Trophoblast cell (in vitro differentiated cells and primary cell): ENCODE data around the gene LENG9.
"Not testable (repeated sequence)": the region's sequence is repeated elsewhere in the genome, so short reads cannot be mapped to it uniquely, and the experiment has no call there.

Source experiments
- DNase-seq, 2 donors: peaks; one replicate each; pipeline ENCODE4 v3.0.0-alpha.2; 2016
- H2AFZ ChIP-seq: 2 replicates; pipeline ENCODE4 v1.6.1; 2013; ENCODE audit warnings: low read length, moderate library complexity, mild to moderate bottlenecking; ENCODE audit not compliant: insufficient read depth, poor library complexity
- H2AK5ac ChIP-seq: 2 replicates; pipeline ENCODE4 v1.6.1; 2013; ENCODE audit warnings: mild to moderate bottlenecking, low read length
- H2BK120ac ChIP-seq: 2 replicates; pipeline ENCODE4 v1.6.1; 2013; ENCODE audit warnings: low read length, mild to moderate bottlenecking, moderate library complexity; ENCODE audit not compliant: insufficient read depth, poor library complexity
- H2BK12ac ChIP-seq: 2 replicates; pipeline ENCODE4 v1.6.1; 2013; ENCODE audit warnings: mild to moderate bottlenecking, low read length, moderate library complexity
- H2BK5ac ChIP-seq: 2 replicates; pipeline ENCODE4 v1.6.1; 2013; ENCODE audit warnings: low read length, low read depth, moderate library complexity, mild to moderate bottlenecking; ENCODE audit not compliant: poor library complexity
- H3K14ac ChIP-seq: 2 replicates; pipeline ENCODE4 v1.6.1; 2013; ENCODE audit warnings: mild to moderate bottlenecking, low read length
- H3K18ac ChIP-seq: 2 replicates; pipeline ENCODE4 v1.6.1; 2013; ENCODE audit warnings: mild to moderate bottlenecking, low read length
- H3K23ac ChIP-seq: 2 replicates; pipeline ENCODE4 v1.6.1; 2013; ENCODE audit warnings: low read length
- H3K27ac ChIP-seq: 2 replicates; pipeline ENCODE4 v1.5.1; 2013; ENCODE audit warnings: low read depth, mild to moderate bottlenecking, inconsistent platforms, low read length, moderate library complexity
- H3K27me3 ChIP-seq: 2 replicates; pipeline ENCODE4 v1.6.1; 2013; ENCODE audit warnings: inconsistent platforms, mild to moderate bottlenecking, low read length, moderate library complexity; ENCODE audit not compliant: insufficient read depth
- H3K36me3 ChIP-seq, 2 experiments: 1 replicate in 1 of 2; 2 replicates in 1 of 2; pipeline ENCODE4 v1.6.1; 2013; ENCODE audit warnings: low read length in 2 of 2, mild to moderate bottlenecking in 2 of 2, moderate library complexity in 1 of 2; ENCODE audit not compliant: insufficient read depth in 2 of 2, control insufficient read depth in 1 of 2
- H3K4ac ChIP-seq: 2 replicates; pipeline ENCODE4 v1.6.1; 2013; ENCODE audit warnings: low read depth, mild to moderate bottlenecking, low read length, moderate library complexity
- H3K4me1 ChIP-seq, 2 experiments: 1 replicate in 1 of 2; 2 replicates in 1 of 2; pipeline ENCODE4 v1.6.1; 2013; ENCODE audit warnings: low read length in 2 of 2, mild to moderate bottlenecking in 2 of 2, moderate library complexity in 1 of 2; ENCODE audit not compliant: insufficient read depth in 2 of 2, control insufficient read depth in 1 of 2
- H3K4me2 ChIP-seq: 2 replicates; pipeline ENCODE4 v1.6.1; 2013; ENCODE audit warnings: inconsistent platforms, mild to moderate bottlenecking, low read length, moderate library complexity
- H3K4me3 ChIP-seq: 2 replicates; pipeline ENCODE4 v1.5.1; 2013; ENCODE audit warnings: mild to moderate bottlenecking, low read depth, low read length, inconsistent platforms
- H3K79me1 ChIP-seq: one replicate; pipeline ENCODE4 v1.6.1; 2013; ENCODE audit warnings: low read length
- H3K79me2 ChIP-seq: 2 replicates; pipeline ENCODE4 v1.6.1; 2013; ENCODE audit warnings: low read length, mild to moderate bottlenecking; ENCODE audit not compliant: control insufficient read depth, insufficient read depth, poor library complexity
- H3K9ac ChIP-seq: 2 replicates; pipeline ENCODE4 v1.6.1; 2013; ENCODE audit warnings: mild to moderate bottlenecking, low read length
- H3K9me3 ChIP-seq: 2 replicates; pipeline ENCODE4 v1.6.1; 2013; ENCODE audit warnings: low read depth, mild to moderate bottlenecking, control low read depth, inconsistent platforms, low read length; ENCODE audit not compliant: insufficient read depth
- H4K12ac ChIP-seq: 2 replicates; pipeline ENCODE4 v1.6.1; 2013; ENCODE audit warnings: low read depth, mild to moderate bottlenecking, low read length, moderate library complexity
- H4K8ac ChIP-seq: 2 replicates; pipeline ENCODE4 v1.6.1; 2013; ENCODE audit warnings: low read depth, mild to moderate bottlenecking, low read length, moderate library complexity
- H4K91ac ChIP-seq: one replicate; pipeline ENCODE4 v1.6.1; 2013; ENCODE audit warnings: low read depth, mild to moderate bottlenecking, low read length, moderate library complexity
- WGBS: extraction: QIAGEN DNeasy Blood & Tissue Kit; methylation state at CpG from one replicate; pipeline ENCODE4 v1.1.7; 2013; ENCODE audit warnings: missing lambda C conversion rate; ENCODE audit not compliant: insufficient read length, insufficient coverage; ENCODE audit errors: extremely low coverage; 5-methylcytosine and 5-hydroxymethylcytosine counted together

The LENG9 gene

DNA sequence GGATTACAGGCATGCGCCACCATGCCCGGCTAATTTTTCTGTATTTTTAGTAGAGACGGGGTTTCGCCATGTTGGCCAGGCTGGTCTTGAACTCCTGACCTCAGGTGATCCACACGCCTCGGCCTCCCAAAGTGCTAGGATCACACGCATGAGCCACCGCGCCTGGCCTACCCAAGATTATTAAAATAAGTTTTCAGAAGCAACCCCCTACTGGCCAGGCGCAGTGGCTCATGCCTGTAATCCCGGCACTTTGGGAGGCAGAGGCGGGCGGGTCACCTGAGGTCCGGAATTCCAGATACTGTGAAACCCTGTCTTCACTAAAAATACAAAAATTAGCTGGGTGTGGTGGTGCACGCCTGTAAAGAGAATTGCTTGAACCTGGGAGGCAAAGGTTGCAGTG is 17.2 kb downstream of the LENG9 start:
- H3K4ac ChIP-seq, H3K14ac ChIP-seq, H3K4me1 ChIP-seq, H3K4me3 ChIP-seq, H3K27me3 ChIP-seq, H3K9me3 ChIP-seq, H4K8ac ChIP-seq, H3K4me2 ChIP-seq, H3K23ac ChIP-seq, H2BK12ac ChIP-seq, H2BK120ac ChIP-seq, H2BK5ac ChIP-seq, H4K12ac ChIP-seq, DNase-seq, H2AFZ ChIP-seq, H3K18ac ChIP-seq, H2AK5ac ChIP-seq, H3K9ac ChIP-seq, H3K27ac ChIP-seq, H4K91ac ChIP-seq: not testable (repeated sequence)
- Histone ChIP-seq H3K36me3 (peaks cover 10 to 14% of the 10 kb centered on the region in 2 experiments), H3K79me1 (peaks cover 12% of the 10 kb centered on the region), H3K79me2 (peaks cover 22% of the 10 kb centered on the region)
- no CpG with 5 or more reads among the region's 15 CpGs for WGBS

DNA sequence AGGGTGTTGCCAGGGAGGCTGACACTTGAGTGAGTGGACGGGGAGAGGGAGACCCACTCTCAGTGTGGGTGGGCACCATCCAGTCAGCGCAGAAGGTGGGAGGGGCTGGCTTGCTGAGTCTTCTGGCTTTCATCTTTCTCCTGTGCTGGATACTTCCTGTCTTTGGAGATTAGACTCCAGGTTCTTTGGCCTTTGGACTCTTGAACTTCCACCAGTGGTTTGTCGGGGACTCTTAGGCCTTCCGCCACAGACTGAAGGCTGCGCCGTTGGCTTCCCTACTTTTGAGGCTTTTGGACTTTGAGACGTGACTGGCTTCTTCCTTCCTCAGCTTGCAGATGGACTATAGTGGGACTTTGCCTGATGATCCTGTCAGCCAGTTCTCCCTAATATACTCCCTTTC is 18.8 kb downstream of the LENG9 start:
- Histone ChIP-seq H3K9me3 (no peaks in the 10 kb centered on the region), H3K4me2 (no peak overlapping the region), H2BK5ac (no peak overlapping the region), H3K14ac (no peak overlapping the region), H3K27me3 (no peaks in the 10 kb centered on the region), H4K91ac (no peak overlapping the region), H3K23ac (no peak overlapping the region), H3K27ac (no peak overlapping the region), H3K79me1 (peaks cover 12% of the 10 kb centered on the region), H3K4me3 (no peak overlapping the region), H2AFZ (no peak overlapping the region), H3K9ac (no peak overlapping the region), H2BK120ac (no peak overlapping the region), H3K4ac (no peak overlapping the region), H3K4me1 (no peaks in the 10 kb centered on the region), H4K8ac (no peak overlapping the region), H2BK12ac (no peak overlapping the region), H3K36me3 (peaks cover 8 to 10% of the 10 kb centered on the region in 2 experiments), H3K79me2 (peaks cover 7% of the 10 kb centered on the region), H4K12ac (no peak overlapping the region), H2AK5ac (no peak overlapping the region), H3K18ac (no peak overlapping the region)
- DNase-seq, result no peak
- no CpG with 5 or more reads among the region's 7 CpGs for WGBS

DNA sequence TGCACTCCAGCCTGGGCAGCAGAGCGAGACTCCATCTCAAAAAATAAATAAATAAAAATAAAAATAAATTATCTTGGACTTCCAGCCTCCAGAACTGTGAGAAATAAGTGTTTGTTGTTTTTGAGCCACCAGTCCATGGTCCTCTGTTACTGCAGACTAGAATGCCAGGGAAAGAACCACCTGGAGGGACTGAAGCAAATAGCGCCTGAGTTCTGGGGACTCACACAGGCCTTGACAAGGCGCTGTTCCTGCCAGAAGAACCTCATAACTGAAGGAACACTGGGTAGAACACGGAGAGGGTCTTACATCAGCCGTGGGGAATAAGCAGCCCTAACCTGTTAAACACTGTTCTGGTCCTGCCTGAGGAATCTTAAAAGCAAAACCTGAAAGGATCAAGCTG is 22.9 kb downstream of the LENG9 start:
- no peak overlapping the region for H3K4ac ChIP-seq
- peaks cover 3% of the 10 kb centered on the region for H3K9me3 ChIP-seq
- no peak overlapping the region for H3K4me3 ChIP-seq
- H3K23ac ChIP-seq, result no peak overlapping the region
- no peak overlapping the region for H2AK5ac ChIP-seq
- no peak overlapping the region for H2BK120ac ChIP-seq
- H4K91ac ChIP-seq, result no peak overlapping the region
- no peak overlapping the region for H3K18ac ChIP-seq
- H3K14ac ChIP-seq, result no peak overlapping the region
- H3K9ac ChIP-seq, result no peak overlapping the region
- no peak overlapping the region for H3K27ac ChIP-seq
- H2BK5ac ChIP-seq, result no peak overlapping the region
- H3K27me3 ChIP-seq, result no peaks in the 10 kb centered on the region
- no peak overlapping the region for H3K4me2 ChIP-seq
- no peak overlapping the region for H2BK12ac ChIP-seq
- H2AFZ ChIP-seq, result no peak overlapping the region
- peaks cover 14 to 17% of the 10 kb centered on the region in 2 experiments for H3K36me3 ChIP-seq
- no peak for DNase-seq
- H3K79me2 ChIP-seq, result no peaks in the 10 kb centered on the region
- H3K4me1 ChIP-seq, result no peaks in the 10 kb centered on the region
- WGBS, result no CpG with 5 or more reads among the region's 5 CpGs
- no peak overlapping the region for H4K8ac ChIP-seq
- H4K12ac ChIP-seq, result no peak overlapping the region
- no peaks in the 10 kb centered on the region for H3K79me1 ChIP-seq

DNA sequence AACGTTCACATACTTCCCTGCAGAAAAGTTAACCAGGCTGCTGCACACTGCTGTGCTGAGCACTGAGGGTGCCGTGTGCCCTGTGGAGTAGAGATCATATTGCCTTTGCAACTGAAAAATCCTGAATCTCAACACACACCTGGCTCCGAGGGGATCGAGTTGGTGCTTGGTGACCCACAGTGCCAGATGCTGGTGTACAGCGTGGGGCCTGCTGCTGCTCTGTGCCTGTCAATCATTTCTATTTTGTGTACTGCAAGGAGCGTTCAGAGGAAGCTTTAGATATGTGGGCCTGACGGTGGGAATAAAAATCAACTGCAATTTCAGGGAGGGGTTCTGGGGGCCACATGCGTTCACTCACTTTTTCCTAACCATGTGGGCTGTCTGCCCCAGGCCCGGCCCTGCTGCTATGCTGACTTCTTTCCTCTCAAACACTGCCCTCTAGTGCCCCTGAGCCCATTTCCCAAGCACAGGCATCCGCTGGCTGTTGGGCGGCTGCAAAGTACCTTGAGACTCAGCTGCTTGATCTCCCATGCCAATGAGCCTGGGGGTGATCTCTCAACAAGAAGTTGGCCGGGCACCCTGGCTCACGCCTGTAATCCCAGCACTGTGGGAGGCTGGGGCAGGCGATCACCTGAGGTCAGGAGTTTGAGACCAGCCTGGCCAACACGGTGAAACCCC is 24.3 kb downstream of the LENG9 start:
- Histone ChIP-seq H3K4me3 (no peak overlapping the region), H2BK5ac (no peak overlapping the region), H4K8ac (no peak overlapping the region), H4K12ac (no peak overlapping the region), H3K27ac (no peak overlapping the region), H2BK12ac (no peak overlapping the region), H4K91ac (no peak overlapping the region), H2AFZ (no peak overlapping the region), H3K36me3 (peaks cover 9 to 15% of the 10 kb centered on the region in 2 experiments), H3K18ac (no peak overlapping the region), H2AK5ac (no peak overlapping the region), H3K79me1 (no peaks in the 10 kb centered on the region), H3K14ac (no peak overlapping the region), H3K27me3 (no peaks in the 10 kb centered on the region), H3K4ac (no peak overlapping the region), H3K23ac (no peak overlapping the region), H3K79me2 (no peaks in the 10 kb centered on the region), H3K4me1 (peaks cover 2 to 5% of the 10 kb centered on the region in 2 experiments), H3K9ac (no peak overlapping the region), H2BK120ac (no peak overlapping the region), H3K9me3 (peaks cover 3% of the 10 kb centered on the region), H3K4me2 (no peak overlapping the region)
- peak; percentile 28 to 70 for DNase-seq
- no CpG with 5 or more reads among the region's 15 CpGs for WGBS
